ENCODE data around the gene RALGAPA2.
A peak's percentile ranks its signal among the peaks of the same experiment; 100 is the strongest.

Gene RALGAPA2

GRCh38 chr20:20369250-20370093, 343.0 kb downstream of the RALGAPA2 start:
- Histone ChIP-seq H3K36me3 (ENCODE audit: low read length) (no peaks in the 10 kb centered on the region), H3K79me2 (ENCODE audit: insufficient read depth, low read length) (no peaks in the 10 kb centered on the region), H3K9ac (ENCODE audit: low read length) (no peak overlapping the region), H4K20me1 (ENCODE audit: low read depth, low read length) (no peaks in the 10 kb centered on the region; the same call in 1 of the 2 replicates), H3K9me2 (replicated peaks; ENCODE audit: insufficient read depth, low read length) (no peaks in the 10 kb centered on the region), H3K4me3 (ENCODE audit: insufficient read depth, low read length, poor library complexity, severe bottlenecking) (peak overlapping the region; percentile 44), H3F3A (ENCODE audit: insufficient read depth) (peaks cover 3% of the 10 kb centered on the region; the same call in 1 of the 2 replicates), H2AFZ (ENCODE audit: low read depth, low read length, severe bottlenecking) (no peak overlapping the region), H3K4me2 (ENCODE audit: low read depth, low read length, poor library complexity, severe bottlenecking) (peak overlapping the region; percentile 55), H3K27ac (ENCODE audit: low read depth, low read length) (no peak overlapping the region), H3K27me3 (ENCODE audit: low read length) (no peaks in the 10 kb centered on the region), H3K9me3 (ENCODE audit: insufficient read depth, low read length) (no peaks in the 10 kb centered on the region)
- TF ChIP-seq EZH2phosphoT487 (conservative IDR thresholded peaks at IDR 0.05; ENCODE audit: low read length) = no peak
- no peak for TF ChIP-seq CTCF (IDR thresholded peaks at IDR 0.05; ENCODE audit: insufficient read depth, low read length, poor library complexity, severe bottlenecking)

- no peaks in the 10 kb centered on the region for H3K9me3 ChIP-seq (ENCODE audit: insufficient read depth, low read length)
- H2AFZ ChIP-seq (ENCODE audit: low read depth, low read length, severe bottlenecking) = no peak overlapping the region
- H3F3A ChIP-seq (ENCODE audit: insufficient read depth) = peaks cover 3% of the 10 kb centered on the region; the same call in 1 of the 2 replicates
- no peaks in the 10 kb centered on the region for H3K9me2 ChIP-seq (replicated peaks; ENCODE audit: insufficient read depth, low read length)
- H3K4me3 ChIP-seq (ENCODE audit: insufficient read depth, low read length, poor library complexity, severe bottlenecking) = peak overlapping the region; percentile 49
- no peak overlapping the region for H3K27ac ChIP-seq (ENCODE audit: low read depth, low read length)
- no peaks in the 10 kb centered on the region for H3K27me3 ChIP-seq (ENCODE audit: low read length)
- H3K79me2 ChIP-seq (ENCODE audit: insufficient read depth, low read length) = no peaks in the 10 kb centered on the region
- no peaks in the 10 kb centered on the region; the same call in 1 of the 2 replicates for H4K20me1 ChIP-seq (ENCODE audit: low read depth, low read length)
- H3K4me2 ChIP-seq (ENCODE audit: low read depth, low read length, poor library complexity, severe bottlenecking) = peak overlapping the region; percentile 55
- TF ChIP-seq CTCF (IDR thresholded peaks at IDR 0.05; ENCODE audit: insufficient read depth, low read length, poor library complexity, severe bottlenecking) = no peak
- TF ChIP-seq EZH2phosphoT487 (conservative IDR thresholded peaks at IDR 0.05; ENCODE audit: low read length) = no peak
- no peaks in the 10 kb centered on the region for H3K36me3 ChIP-seq (ENCODE audit: low read length)
- no peak overlapping the region for H3K9ac ChIP-seq (ENCODE audit: low read length)
Measured at GRCh38 chr20:20368418-20369249, 343.8 kb downstream of the RALGAPA2 start.

- Histone ChIP-seq H3K27me3 (ENCODE audit: low read length) (no peaks in the 10 kb centered on the region), H3F3A (ENCODE audit: insufficient read depth) (peaks cover 3% of the 10 kb centered on the region; the same call in 1 of the 2 replicates), H3K4me3 (ENCODE audit: insufficient read depth, low read length, poor library complexity, severe bottlenecking) (peak within 1 kb of the TSS; percentile 49), H3K4me2 (ENCODE audit: low read depth, low read length, poor library complexity, severe bottlenecking) (peak within 1 kb of the TSS; percentile 55), H3K9me3 (ENCODE audit: insufficient read depth, low read length) (no peaks in the 10 kb centered on the region), H3K9ac (ENCODE audit: low read length) (no peak within 1 kb of the TSS; the same call in 1 of the 2 replicates), H3K79me2 (ENCODE audit: insufficient read depth, low read length) (no peaks in the 10 kb centered on the region), H3K36me3 (ENCODE audit: low read length) (no peaks in the 10 kb centered on the region), H2AFZ (ENCODE audit: low read depth, low read length, severe bottlenecking) (no peak within 1 kb of the TSS), H3K27ac (ENCODE audit: low read depth, low read length) (no peak within 1 kb of the TSS), H3K9me2 (replicated peaks; ENCODE audit: insufficient read depth, low read length) (no peaks in the 10 kb centered on the region), H4K20me1 (ENCODE audit: low read depth, low read length) (no peaks in the 10 kb centered on the region; the same call in 1 of the 2 replicates)
- TF ChIP-seq CTCF (IDR thresholded peaks at IDR 0.05; ENCODE audit: insufficient read depth, low read length, poor library complexity, severe bottlenecking) (no peak), EZH2phosphoT487 (conservative IDR thresholded peaks at IDR 0.05; ENCODE audit: low read length) (no peak)
Measured at GRCh38 chr20:20367575-20368417, 344.6 kb downstream of the RALGAPA2 start, which contains the start of gene INSM1. Gene INSM1 (plus strand): TSS chr20:20368104. CDS start chr20:20368268, 164 bp downstream.
